ENCODE data around the gene PNPLA1.

PNPLA1 gene

DNA sequence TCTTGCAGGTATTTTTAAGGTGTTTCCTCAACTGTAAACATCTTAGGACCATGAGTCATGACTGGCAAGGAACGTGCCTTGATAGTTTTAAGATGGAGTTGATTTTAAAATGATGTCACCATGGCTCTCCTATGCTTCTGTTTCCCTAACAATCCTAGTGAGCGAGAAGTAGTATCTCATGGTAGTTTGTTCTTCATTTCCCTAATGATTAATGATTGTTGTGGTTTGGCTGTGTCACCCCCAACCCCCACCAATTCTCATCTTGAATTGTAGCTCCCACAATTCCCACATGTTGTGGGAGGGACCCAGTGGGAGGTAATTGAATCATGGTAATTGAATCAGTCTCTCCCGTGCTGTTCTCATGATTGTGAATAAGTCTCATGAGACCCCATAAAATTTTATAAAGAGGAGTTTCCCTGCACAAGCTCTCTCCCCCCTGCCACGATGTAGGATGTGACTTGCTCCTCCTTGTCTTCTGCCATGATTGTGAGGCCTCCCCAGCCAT, 83.6 kb downstream of the PNPLA1 start:
- Histone ChIP-seq H3K4me3 (ENCODE audit: low read depth, low read length) (no peak overlapping the region), H3K9me3 (ENCODE audit: control insufficient read depth, insufficient read depth, low read depth, low read length) (no peaks in the 10 kb centered on the region), H3K36me3 (ENCODE audit: control insufficient read depth in 2 of 2, insufficient read depth in 1 of 2, low read length in 2 of 2) (no peaks in the 10 kb centered on the region), H3K27ac (ENCODE audit: extremely low read depth, low read depth, low read length) (no peak overlapping the region), H3K4me1 (ENCODE audit: control insufficient read depth, insufficient read depth, low read length) (peaks cover 3% of the 10 kb centered on the region; the same call in 1 of the 2 replicates)
- ChIA-PET CTCF (interaction anchor here (0.6 to 17.7 kb wide), 8 partner anchors 5 to 212 kb away, joined by 3 to 234 read pairs (median 3); partner anchors contain the start of gene BNIP5), POLR2A (no interaction called here)
- TF ChIP-seq ZNF433 (tag by site-specific recombination; IDR thresholded peaks at IDR 0.05; ENCODE audit: low read depth): no peak
- TF ChIP-seq ZNF843 (tag by site-specific recombination; IDR thresholded peaks at IDR 0.05): peak; percentile 39; the same call in 1 of the 2 replicates
- peak; percentile 96 for TF ChIP-seq ZFHX2 (tag by site-specific recombination; conservative IDR thresholded peaks at IDR 0.05)
- TF ChIP-seq ZNF324 (tag by site-specific recombination; IDR thresholded peaks at IDR 0.05): no peak; the same call in 1 of the 2 replicates
- peak; percentile 40; the same call in 1 of the 2 replicates for TF ChIP-seq KLF10 (tag by site-specific recombination; IDR thresholded peaks at IDR 0.05)
- no peak for TF ChIP-seq TCF7L2 (IDR thresholded peaks at IDR 0.05; ENCODE audit: borderline replicate concordance, low read depth, low read length)
- TF ChIP-seq, protein P1, sequence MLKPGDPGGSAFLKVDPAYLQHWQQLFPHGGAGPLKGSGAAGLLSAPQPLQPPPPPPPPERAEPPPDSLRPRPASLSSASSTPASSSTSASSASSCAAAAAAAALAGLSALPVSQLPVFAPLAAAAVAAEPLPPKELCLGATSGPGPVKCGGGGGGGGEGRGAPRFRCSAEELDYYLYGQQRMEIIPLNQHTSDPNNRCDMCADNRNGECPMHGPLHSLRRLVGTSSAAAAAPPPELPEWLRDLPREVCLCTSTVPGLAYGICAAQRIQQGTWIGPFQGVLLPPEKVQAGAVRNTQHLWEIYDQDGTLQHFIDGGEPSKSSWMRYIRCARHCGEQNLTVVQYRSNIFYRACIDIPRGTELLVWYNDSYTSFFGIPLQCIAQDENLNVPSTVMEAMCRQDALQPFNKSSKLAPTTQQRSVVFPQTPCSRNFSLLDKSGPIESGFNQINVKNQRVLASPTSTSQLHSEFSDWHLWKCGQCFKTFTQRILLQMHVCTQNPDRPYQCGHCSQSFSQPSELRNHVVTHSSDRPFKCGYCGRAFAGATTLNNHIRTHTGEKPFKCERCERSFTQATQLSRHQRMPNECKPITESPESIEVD (tag by site-specific recombination; IDR thresholded peaks at IDR 0.05): peak; percentile 56; the same call in 1 of the 2 replicates
- peak; percentile 18; the same call in 1 of the 2 replicates for TF ChIP-seq YY2 (tag by site-specific recombination; IDR thresholded peaks at IDR 0.05)
- no peak for TF ChIP-seq ZNF501 (tag by site-specific recombination; IDR thresholded peaks at IDR 0.05)
- no peak for TF ChIP-seq ZNF518A (tag by site-specific recombination; conservative IDR thresholded peaks at IDR 0.05; ENCODE audit: low read depth)
- TF ChIP-seq ZNF423 (tag by site-specific recombination; IDR thresholded peaks at IDR 0.05): no peak
- TF ChIP-seq ZNF513 (tag by site-specific recombination; IDR thresholded peaks at IDR 0.05): no peak
- TF ChIP-seq ZNF639 (tag by site-specific recombination; IDR thresholded peaks at IDR 0.05): peak; percentile 68; the same call in 1 of the 2 replicates
- no peak for TF ChIP-seq ZNF266 (tag by site-specific recombination; IDR thresholded peaks at IDR 0.05; ENCODE audit: low read depth)
- no peak for TF ChIP-seq ZNF654 (tag by site-specific recombination; IDR thresholded peaks at IDR 0.05; ENCODE audit: low read depth)
- TF ChIP-seq ZXDB (tag by site-specific recombination; IDR thresholded peaks at IDR 0.05): no peak
- no peak for TF ChIP-seq ZNF280D (tag by site-specific recombination; IDR thresholded peaks at IDR 0.05)
- TF ChIP-seq GLI4 (tag by site-specific recombination; IDR thresholded peaks at IDR 0.05): no peak
- no peak for TF ChIP-seq ZNF146 (tag by site-specific recombination; IDR thresholded peaks at IDR 0.05)
- no peak for TF ChIP-seq GLI2 (tag by site-specific recombination; IDR thresholded peaks at IDR 0.05; ENCODE audit: borderline replicate concordance, low read depth)
- no peak for TF ChIP-seq ZNF133 (tag by site-specific recombination; IDR thresholded peaks at IDR 0.05)
- no peak; the same call in 1 of the 2 replicates for TF ChIP-seq SP2 (tag by site-specific recombination; IDR thresholded peaks at IDR 0.05)
- TF ChIP-seq SETDB1 (IDR thresholded peaks at IDR 0.05; ENCODE audit: insufficient read length, low read length): peak; percentile 54
- TF ChIP-seq TRIM28 (IDR thresholded peaks at IDR 0.05; ENCODE audit: borderline replicate concordance, low read length): no peak
- TF ChIP-seq ZNF391 (tag by site-specific recombination; IDR thresholded peaks at IDR 0.05; ENCODE audit: borderline replicate concordance, low read depth): no peak
- no peak for TF ChIP-seq ZNF521 (tag by site-specific recombination; IDR thresholded peaks at IDR 0.05)

Data from HEK293 (cell line).